Skeletal muscle tissue (tissue), 4 donors: ENCODE results near the gene WDR55. TPM values are rescaled to one million over a fixed set of nuclear protein-coding genes. Genes with fewer than 3 reads are reported as not detected.
"Not testable (repeated sequence)": the region's sequence is repeated elsewhere in the genome, so short reads cannot be mapped to it uniquely, and the experiment has no call there.

Source experiments
- H3K27ac ChIP-seq: one replicate; pipeline ENCODE4 v1.7.0; 2013; ENCODE audit warnings: mild to moderate bottlenecking, low read depth, low read length, inconsistent platforms
- H3K27me3 ChIP-seq, 3 donors: one replicate each; pipeline ENCODE4 v1.7.0; 2013; ENCODE audit warnings: low read length in 3 of 3; ENCODE audit not compliant: control insufficient read depth in 3 of 3, insufficient read depth in 3 of 3
- H3K36me3 ChIP-seq, 3 donors: one replicate each; pipeline ENCODE4 v1.7.0; 2013; ENCODE audit warnings: low read length in 3 of 3; ENCODE audit not compliant: control insufficient read depth in 3 of 3, insufficient read depth in 3 of 3
- H3K4me1 ChIP-seq, 3 donors: one replicate each; pipeline ENCODE4 v1.7.0; 2013; ENCODE audit warnings: low read length in 3 of 3, mild to moderate bottlenecking in 3 of 3; ENCODE audit not compliant: control insufficient read depth in 3 of 3, insufficient read depth in 3 of 3
- H3K4me3 ChIP-seq, 3 donors: one replicate each; pipeline ENCODE4 v1.7.0; 2013; ENCODE audit warnings: low read length in 3 of 3
- H3K9ac ChIP-seq, 3 donors: one replicate each; pipeline ENCODE4 v1.7.0; 2013; ENCODE audit warnings: low read length in 3 of 3, mild to moderate bottlenecking in 3 of 3, moderate library complexity in 2 of 3, low read depth in 1 of 3
- H3K9me3 ChIP-seq, 3 donors: one replicate each; pipeline ENCODE4 v1.7.0; 2013; ENCODE audit warnings: low read length in 3 of 3; ENCODE audit not compliant: control insufficient read depth in 3 of 3
- total RNA-seq: library from RNA; depleted of rRNA; stranded (reverse); fragments of >200 nt; gene quantifications from one replicate; pipeline ENCODE4 v1.2.3, GENCODE V29; 2014
- donor health status: Osteomylitis.

WDR55 gene
- total RNA-seq, 1 donor from 2014 or later, result 9.4 TPM

GRCh38 chr5:140642718-140643117 is 22.0 kb upstream of the WDR55 start:
- Histone ChIP-seq H3K27me3 (no peaks in the 10 kb centered on the region), H3K4me3 (no peak overlapping the region), H3K9ac (no peak overlapping the region), H3K27ac (no peak overlapping the region), H3K9me3 (no peaks in the 10 kb centered on the region), H3K36me3 (peaks cover 32 to 42% (median 32%) of the 10 kb centered on the region in 3 donors), H3K4me1 (peaks cover 21 to 36% (median 21%) of the 10 kb centered on the region in 3 donors)

- no peaks in the 10 kb centered on the region for H3K27me3 ChIP-seq
- H3K4me3 ChIP-seq, result peak overlapping the region; percentile 82 to 98 (median 94)
- peak overlapping the region; percentile 74 to 96 (median 92) for H3K9ac ChIP-seq
- H3K9me3 ChIP-seq, result no peaks in the 10 kb centered on the region
- peak overlapping the region; percentile 84 for H3K27ac ChIP-seq
- peaks cover 15 to 27% (median 20%) of the 10 kb centered on the region in 3 donors for H3K4me1 ChIP-seq
- peaks cover 46 to 51% (median 48%) of the 10 kb centered on the region in 3 donors for H3K36me3 ChIP-seq
These were observed 17.7 kb upstream of the WDR55 start for GRCh38 chr5:140647042-140647419.

GRCh38 chr5:140658870-140659269 is 5.8 kb upstream of the WDR55 start:
- H3K4me1 ChIP-seq, result peaks cover under 1 to 4% (median 2%) of the 10 kb centered on the region in 3 donors
- no peak overlapping the region for H3K27ac ChIP-seq
- H3K4me3 ChIP-seq, result no peak overlapping the region
- no peaks in the 10 kb centered on the region for H3K27me3 ChIP-seq
- no peaks in the 10 kb centered on the region for H3K9me3 ChIP-seq
- H3K9ac ChIP-seq, result no peak overlapping the region
- peaks cover 64 to 87% (median 84%) of the 10 kb centered on the region in 3 donors for H3K36me3 ChIP-seq

DNA sequence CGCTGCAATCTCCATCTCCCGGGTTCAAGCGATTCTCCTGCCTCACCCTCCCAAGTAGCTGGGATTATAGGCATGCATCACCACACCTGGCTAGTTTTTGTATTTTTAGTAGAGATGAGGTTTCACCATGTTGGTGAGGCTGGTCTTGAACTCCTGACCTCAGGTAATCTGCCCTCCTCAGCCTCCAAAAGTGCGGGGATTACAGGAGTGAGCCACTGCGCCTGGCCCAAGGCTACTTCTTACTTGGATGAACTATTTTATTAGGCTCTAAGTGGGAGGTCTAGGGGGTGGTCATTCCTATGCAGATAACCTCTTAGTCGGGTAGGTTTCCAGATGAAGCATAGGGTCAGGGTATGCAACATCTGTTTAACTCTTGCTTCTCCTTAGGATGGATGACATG is 4.3 kb upstream of the WDR55 start:
- not testable (repeated sequence) for H3K27ac ChIP-seq, H3K9ac ChIP-seq, H3K9me3 ChIP-seq, H3K4me3 ChIP-seq, H3K4me1 ChIP-seq, H3K27me3 ChIP-seq
- peaks cover 54 to 72% (median 69%) of the 10 kb centered on the region in 3 donors for H3K36me3 ChIP-seq

DNA sequence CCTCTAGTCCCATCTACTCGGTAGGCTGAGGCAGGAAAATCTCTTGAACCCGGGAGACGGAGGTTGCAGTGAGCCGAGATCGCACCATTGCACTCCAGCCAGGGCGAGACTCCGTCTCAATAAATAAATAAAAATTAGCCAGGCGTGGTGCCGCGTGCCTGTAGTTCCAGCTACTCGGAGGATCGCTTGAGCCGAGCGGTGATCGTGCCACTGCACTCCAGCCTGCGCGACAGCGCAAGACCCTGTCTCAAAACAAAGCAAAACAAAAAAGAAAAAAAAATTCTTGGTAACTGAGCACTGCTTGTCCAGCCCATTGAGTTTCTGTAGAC is 710 bp upstream of the WDR55 start:
- Histone ChIP-seq H3K27ac (peak overlapping the region; percentile 78), H3K4me1 (peaks cover 11 to 13% (median 13%) of the 10 kb centered on the region in 3 donors), H3K4me3 (peak overlapping the region; percentile 68 to 100 (median 97)), H3K9me3 (no peaks in the 10 kb centered on the region), H3K36me3 (peaks cover 47 to 58% (median 57%) of the 10 kb centered on the region in 3 donors), H3K9ac (peak overlapping the region; percentile 63 to 98 (median 95)), H3K27me3 (no peaks in the 10 kb centered on the region)

DNA sequence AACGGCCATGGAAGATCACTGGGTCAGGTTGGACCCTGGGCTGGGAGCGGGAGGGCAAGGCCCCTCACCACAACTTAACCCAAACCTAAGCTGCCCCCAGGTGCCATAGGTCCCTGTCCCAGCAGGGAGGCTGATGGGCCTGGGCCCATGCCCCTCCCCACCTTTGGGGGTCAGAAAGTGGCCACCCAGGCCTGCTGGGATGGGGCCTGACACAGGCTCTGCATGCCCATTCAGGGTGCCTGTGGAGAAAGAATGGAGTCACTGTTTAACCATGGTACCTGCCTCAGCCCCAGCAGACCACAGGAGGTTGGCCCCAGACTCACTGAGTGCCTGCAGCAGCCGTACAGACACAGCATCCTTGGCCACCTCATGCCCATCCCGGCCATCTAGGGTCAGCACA is 6.3 kb downstream of the WDR55 start:
- not testable (repeated sequence) for H3K4me1 ChIP-seq, H3K4me3 ChIP-seq, H3K9me3 ChIP-seq, H3K27me3 ChIP-seq, H3K27ac ChIP-seq, H3K9ac ChIP-seq
- H3K36me3 ChIP-seq, result peaks cover 52 to 64% (median 54%) of the 10 kb centered on the region in 3 donors

DNA sequence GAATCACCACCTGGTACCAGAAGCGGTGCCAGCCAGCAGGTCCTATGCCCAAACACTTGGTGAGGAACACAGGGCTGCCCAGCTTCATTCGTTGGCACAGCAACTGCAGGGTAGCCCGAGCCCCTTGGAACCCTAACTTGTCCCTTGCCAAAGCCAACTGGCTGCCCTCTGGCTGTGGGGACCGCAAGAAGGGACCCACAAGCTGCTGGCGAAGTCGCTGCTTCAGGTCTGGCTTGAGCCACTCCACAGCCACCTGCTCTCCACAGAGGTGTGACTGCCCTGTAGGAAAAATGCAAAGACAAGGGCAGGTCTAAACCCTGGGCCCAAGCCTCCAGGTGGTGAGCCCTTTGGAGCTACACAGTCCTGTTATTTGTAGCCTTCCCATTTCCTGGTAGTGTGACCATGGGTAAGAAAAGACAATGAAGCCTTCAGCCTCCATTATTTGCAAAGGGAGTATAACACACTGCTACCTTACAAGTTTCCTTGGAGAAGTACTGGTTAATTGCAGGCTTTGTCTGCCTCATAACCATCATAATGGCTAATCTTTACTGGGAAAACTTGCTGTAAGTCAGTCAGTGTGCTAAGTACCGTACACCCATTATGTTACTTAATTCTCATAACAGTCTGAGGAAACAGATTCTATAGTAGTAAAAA is 6.9 kb downstream of the WDR55 start:
- peaks cover 57 to 69% (median 59%) of the 10 kb centered on the region in 3 donors for H3K36me3 ChIP-seq
- no peak overlapping the region for H3K4me3 ChIP-seq
- H3K4me1 ChIP-seq, result no peaks in the 10 kb centered on the region
- no peak overlapping the region for H3K9ac ChIP-seq
- H3K27ac ChIP-seq, result no peak overlapping the region
- H3K27me3 ChIP-seq, result no peaks in the 10 kb centered on the region
- H3K9me3 ChIP-seq, result no peaks in the 10 kb centered on the region

GRCh38 chr5:140672455-140673186 is 7.9 kb downstream of the WDR55 start:
- Histone ChIP-seq H3K36me3 (peaks cover 65 to 74% (median 69%) of the 10 kb centered on the region in 3 donors), H3K9me3 (no peaks in the 10 kb centered on the region), H3K27me3 (no peaks in the 10 kb centered on the region), H3K4me3 (no peak overlapping the region), H3K4me1 (no peaks in the 10 kb centered on the region), H3K27ac (no peak overlapping the region), H3K9ac (no peak overlapping the region)

GRCh38 chr5:140673187-140673976 is 8.7 kb downstream of the WDR55 start, which contains the start of gene DND1:
Gene DND1, minus strand, starts transcription at chr5:140673576. Its CDS starts 34 bp downstream, at chr5:140673542.
- Histone ChIP-seq H3K9me3 (no peaks in the 10 kb centered on the region), H3K27ac (no peak within 1 kb of the TSS), H3K4me3 (no peak within 1 kb of the TSS), H3K27me3 (no peaks in the 10 kb centered on the region), H3K4me1 (no peaks in the 10 kb centered on the region), H3K9ac (no peak within 1 kb of the TSS), H3K36me3 (peaks cover 61 to 72% (median 68%) of the 10 kb centered on the region in 3 donors)
